ENCODE measurements around the gene RAPGEF4.

GRCh38 chr2:172763079-172763478, 27.4 kb downstream of the RAPGEF4 start:
- TF ChIP-seq CTCF (IDR thresholded peaks at IDR 0.05; ENCODE audit: borderline replicate concordance, extremely low read depth, low read length, poor library complexity, severe bottlenecking) (no peak), EZH2 (IDR thresholded peaks at IDR 0.05; ENCODE audit: borderline replicate concordance, low read depth, low read length, severe bottlenecking) (no peak)

Data from DND-41 (cell line).